ENCODE measurements around the gene LRFN5. TPM values are rescaled to one million over a fixed set of nuclear protein-coding genes. Genes with fewer than 3 reads are reported as not detected.
"Not testable (repeated sequence)": the region's sequence is repeated elsewhere in the genome, so short reads cannot be mapped to it uniquely, and the experiment has no call there.

Gene LRFN5
- total RNA-seq, 1 experiment from 2014 or later, result not detected

- in situ Hi-C loops (cut with HindIII; ENCODE audit: low pct_unique_long_range_greater_than_20kb, low sequenced_read_pairs), result no loop called here
- DNase-seq (ENCODE audit: low read depth), result peak; percentile 3
Measured at GRCh38 chr14:41749429-41749828, 142.8 kb downstream of the LRFN5 start.

GRCh38 chr14:41750575-41750974, 143.9 kb downstream of the LRFN5 start:
- DNase-seq (ENCODE audit: low read depth); in situ Hi-C loops (cut with HindIII; ENCODE audit: low pct_unique_long_range_greater_than_20kb, low sequenced_read_pairs): not testable (repeated sequence)

DNA sequence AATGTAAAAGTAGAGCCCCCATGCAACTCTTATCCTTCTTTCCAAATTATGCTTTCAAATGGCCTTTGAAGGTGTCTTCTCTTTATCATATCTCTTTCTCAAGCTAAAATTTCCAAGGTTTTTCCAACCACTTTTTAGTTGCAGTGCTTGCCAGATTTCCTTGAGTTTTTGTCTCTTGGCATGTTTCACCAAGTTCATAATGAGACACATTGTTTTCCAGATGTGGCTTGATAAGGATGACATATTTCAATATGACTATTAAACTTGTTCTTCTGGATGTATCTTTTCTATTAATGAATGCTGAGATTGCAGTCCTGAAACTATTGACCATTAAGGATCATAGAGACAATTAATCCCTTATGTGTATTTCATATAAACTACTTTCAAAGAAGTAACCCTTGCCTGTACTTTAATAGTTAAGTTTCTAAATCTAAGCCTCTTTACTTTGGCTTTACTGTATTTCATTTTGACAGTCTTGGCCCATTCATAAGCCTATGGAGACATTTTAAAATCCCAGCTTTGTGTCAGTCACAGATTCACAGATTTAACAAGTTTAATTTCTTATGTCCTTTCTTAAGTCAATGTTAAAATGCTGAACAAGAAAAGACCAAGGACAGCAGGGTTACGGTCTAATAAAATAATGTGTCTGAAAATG, 151.5 kb downstream of the LRFN5 start:
- in situ Hi-C loops (cut with HindIII; ENCODE audit: low pct_unique_long_range_greater_than_20kb, low sequenced_read_pairs), result no loop called here
- no peak for DNase-seq (ENCODE audit: low read depth)

DNA sequence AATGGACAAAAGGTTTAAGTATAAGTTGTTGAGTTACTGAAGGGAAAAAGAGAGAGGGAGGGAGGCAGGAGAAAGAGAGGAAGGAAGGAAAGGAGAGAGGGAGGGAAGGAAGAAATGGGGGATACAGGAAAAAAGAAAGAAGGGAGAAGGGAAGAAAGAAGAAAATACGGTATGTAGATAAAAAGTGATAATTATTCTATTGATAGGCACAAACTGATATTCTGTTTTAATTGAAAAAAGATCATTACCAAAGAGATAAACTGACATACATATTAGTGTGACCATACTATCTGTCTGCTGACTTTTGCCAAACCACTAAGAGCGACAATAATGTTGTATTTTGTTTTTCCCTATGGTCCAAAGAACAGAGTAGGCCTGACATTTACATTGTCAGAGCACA, 154.5 kb downstream of the LRFN5 start:
- in situ Hi-C loops (cut with HindIII; ENCODE audit: low pct_unique_long_range_greater_than_20kb, low sequenced_read_pairs), result no loop called here
- no peak for DNase-seq (ENCODE audit: low read depth)

GRCh38 chr14:41766772-41767171, 160.1 kb downstream of the LRFN5 start:
- in situ Hi-C loops (cut with HindIII; ENCODE audit: low pct_unique_long_range_greater_than_20kb, low sequenced_read_pairs), result no loop called here
- no peak for DNase-seq (ENCODE audit: low read depth)

DNA sequence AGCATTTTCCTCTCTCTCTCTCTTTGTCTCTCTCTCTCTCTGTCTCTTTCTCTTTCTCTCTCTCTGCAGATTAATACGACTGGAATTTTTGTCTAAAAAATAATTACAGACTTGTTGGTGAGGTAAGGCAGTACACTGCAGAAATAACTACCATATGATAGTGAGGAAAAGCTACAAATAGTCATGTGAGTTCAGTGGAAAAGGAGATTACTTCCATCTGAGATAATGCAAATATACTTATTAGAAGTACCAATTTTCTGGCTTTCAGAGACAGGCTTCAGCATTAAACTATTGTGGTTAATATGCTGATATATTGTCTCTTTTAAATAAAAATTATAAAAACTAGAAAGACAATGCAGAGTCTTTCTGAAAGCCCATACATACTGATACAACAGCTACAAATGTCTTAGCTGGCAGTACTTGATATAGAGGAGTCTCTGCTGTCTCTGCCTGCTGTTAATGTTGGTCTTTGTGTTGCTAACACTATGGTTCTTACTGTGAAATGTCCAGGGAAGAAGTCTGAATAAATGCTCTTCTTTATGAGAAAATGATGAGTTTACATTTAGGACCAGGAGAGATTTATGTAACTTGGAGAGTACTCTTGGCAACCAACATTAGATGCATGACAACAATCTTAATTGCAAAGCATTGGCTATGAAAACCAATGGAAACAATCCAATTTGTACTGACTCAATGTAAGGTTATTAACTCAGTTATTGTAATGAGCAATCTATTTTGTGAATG, 167.0 kb downstream of the LRFN5 start:
- DNase-seq (ENCODE audit: low read depth), result no peak
- in situ Hi-C loops (cut with HindIII; ENCODE audit: low pct_unique_long_range_greater_than_20kb, low sequenced_read_pairs), result no loop called here

GRCh38 chr14:41782511-41782910, 175.8 kb downstream of the LRFN5 start:
- no peak for DNase-seq (ENCODE audit: low read depth)
- in situ Hi-C loops (cut with HindIII; ENCODE audit: low pct_unique_long_range_greater_than_20kb, low sequenced_read_pairs), result no loop called here

DNA sequence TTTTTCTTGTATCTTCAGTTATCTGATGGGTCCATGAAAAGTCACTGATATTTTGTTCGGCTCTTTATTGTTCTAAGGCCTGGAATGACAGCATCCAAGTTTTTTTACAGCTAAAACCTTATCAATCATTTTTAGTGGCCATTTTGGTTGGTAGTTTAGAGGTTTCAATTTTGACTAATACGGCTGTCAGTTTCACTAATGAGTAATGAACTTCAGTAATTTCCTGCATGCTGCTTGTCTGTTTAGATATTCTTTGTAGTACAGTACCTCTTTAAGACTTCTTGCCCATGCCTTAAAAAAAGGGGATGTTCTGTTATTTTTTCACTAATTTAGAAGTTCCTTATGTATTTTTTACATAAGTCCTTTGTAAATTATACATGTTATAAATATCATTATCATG, 176.7 kb downstream of the LRFN5 start:
- in situ Hi-C loops (cut with HindIII; ENCODE audit: low pct_unique_long_range_greater_than_20kb, low sequenced_read_pairs), result no loop called here
- no peak for DNase-seq (ENCODE audit: low read depth)

DNA sequence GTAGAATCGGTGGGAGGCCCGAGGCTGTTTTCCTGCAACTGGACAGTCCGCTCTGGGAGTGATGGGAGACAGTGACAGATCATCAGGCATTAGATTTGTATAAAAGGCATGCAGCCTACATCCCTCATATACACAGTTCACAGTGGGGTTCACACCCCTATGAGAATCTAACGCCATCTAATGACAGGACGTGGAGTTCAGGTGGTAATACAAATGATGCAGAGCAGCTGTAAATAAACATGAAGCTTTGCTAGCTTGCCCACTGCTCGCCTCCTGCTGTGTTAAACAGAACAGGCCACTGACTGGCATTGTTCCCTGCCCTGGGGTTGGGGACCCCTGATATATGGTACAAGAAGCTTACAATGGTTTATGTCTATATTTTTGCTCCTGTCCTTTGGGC, 179.0 kb downstream of the LRFN5 start:
- no peak for DNase-seq (ENCODE audit: low read depth)
- in situ Hi-C loops (cut with HindIII; ENCODE audit: low pct_unique_long_range_greater_than_20kb, low sequenced_read_pairs), result no loop called here

GRCh38 chr14:41799817-41800216, 193.1 kb downstream of the LRFN5 start:
- in situ Hi-C loops (cut with HindIII; ENCODE audit: low pct_unique_long_range_greater_than_20kb, low sequenced_read_pairs), result no loop called here
- DNase-seq (ENCODE audit: low read depth), result no peak

DNA sequence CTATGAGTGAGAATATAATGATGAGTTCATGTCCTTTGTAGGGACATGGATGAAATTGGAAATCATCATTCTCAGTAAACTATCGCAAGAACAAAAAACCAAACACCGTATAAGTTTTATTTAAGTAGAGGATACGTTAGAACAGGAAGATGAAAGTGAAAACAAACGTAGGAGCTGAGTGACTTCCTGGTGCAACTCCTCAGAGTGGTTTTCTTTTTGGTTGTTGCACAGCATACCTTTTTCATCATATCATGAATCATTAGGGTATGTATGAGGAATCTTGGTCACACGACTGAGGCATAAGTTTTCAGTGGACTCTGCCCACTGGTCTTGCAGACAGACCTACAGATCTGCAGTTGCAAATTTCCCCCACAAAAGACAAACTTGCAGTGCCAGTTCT, 199.0 kb downstream of the LRFN5 start:
- in situ Hi-C loops (cut with HindIII; ENCODE audit: low pct_unique_long_range_greater_than_20kb, low sequenced_read_pairs), result no loop called here
- no peak for DNase-seq (ENCODE audit: low read depth)

DNA sequence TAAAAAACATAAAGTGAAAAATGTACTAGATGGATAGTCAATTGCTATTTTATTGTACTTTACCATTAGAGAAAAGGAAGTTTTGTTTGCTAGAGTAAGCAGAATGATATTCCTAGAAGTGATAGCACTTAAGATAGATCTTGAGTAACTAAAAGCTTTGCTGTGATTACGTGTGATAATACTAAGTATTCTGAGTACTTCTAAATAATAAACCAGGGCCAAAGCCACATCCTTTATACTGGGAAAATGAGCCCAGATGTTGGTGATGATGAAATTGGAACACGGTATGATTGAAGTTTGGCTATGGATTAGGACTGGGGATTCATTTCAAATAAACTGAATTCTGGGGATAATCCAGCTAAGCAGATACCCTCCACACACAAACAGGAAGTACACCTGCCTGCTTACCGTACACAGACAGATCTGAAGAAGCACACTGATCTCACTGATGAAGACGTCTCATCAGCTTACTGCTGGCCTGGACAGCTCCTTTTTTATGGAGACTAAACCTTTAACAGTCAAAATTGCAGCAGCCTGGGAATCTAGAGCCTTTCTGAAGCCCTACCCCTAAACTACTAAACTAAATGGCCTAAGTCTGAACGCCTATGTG, 199.8 kb downstream of the LRFN5 start:
- in situ Hi-C loops (cut with HindIII; ENCODE audit: low pct_unique_long_range_greater_than_20kb, low sequenced_read_pairs), result no loop called here

GRCh38 chr14:41810362-41810761, 203.7 kb downstream of the LRFN5 start:
- DNase-seq (ENCODE audit: low read depth), result no peak
- in situ Hi-C loops (cut with HindIII; ENCODE audit: low pct_unique_long_range_greater_than_20kb, low sequenced_read_pairs), result no loop called here

More for the DNA sequence above, 199.8 kb downstream of the LRFN5 start:
- no peak for DNase-seq (ENCODE audit: low read depth)

DNA sequence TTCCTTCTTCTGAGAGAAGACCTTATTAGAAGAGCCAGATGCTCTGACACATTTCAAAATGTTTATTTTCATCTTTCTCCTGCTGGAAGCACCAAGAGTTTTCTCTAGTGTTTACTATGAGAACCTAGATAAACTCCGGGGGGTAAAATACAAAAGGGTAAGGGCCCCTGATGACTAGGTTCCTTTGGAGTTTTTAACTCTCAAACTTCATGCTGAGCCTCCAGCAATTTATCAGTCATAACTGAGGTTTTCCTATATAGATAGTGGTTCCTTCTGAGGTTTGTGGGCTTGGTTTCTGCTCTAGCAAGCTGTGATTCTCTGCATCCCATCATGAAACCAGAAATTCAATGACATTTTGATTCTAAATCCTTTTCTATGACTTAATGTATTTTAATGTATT, 210.9 kb downstream of the LRFN5 start:
- no peak for DNase-seq (ENCODE audit: low read depth)
- in situ Hi-C loops (cut with HindIII; ENCODE audit: low pct_unique_long_range_greater_than_20kb, low sequenced_read_pairs), result no loop called here

- in situ Hi-C loops (cut with HindIII; ENCODE audit: low pct_unique_long_range_greater_than_20kb, low sequenced_read_pairs), result no loop called here
- DNase-seq (ENCODE audit: low read depth), result no peak
Measured at GRCh38 chr14:41824441-41824840, 217.8 kb downstream of the LRFN5 start.

DNA sequence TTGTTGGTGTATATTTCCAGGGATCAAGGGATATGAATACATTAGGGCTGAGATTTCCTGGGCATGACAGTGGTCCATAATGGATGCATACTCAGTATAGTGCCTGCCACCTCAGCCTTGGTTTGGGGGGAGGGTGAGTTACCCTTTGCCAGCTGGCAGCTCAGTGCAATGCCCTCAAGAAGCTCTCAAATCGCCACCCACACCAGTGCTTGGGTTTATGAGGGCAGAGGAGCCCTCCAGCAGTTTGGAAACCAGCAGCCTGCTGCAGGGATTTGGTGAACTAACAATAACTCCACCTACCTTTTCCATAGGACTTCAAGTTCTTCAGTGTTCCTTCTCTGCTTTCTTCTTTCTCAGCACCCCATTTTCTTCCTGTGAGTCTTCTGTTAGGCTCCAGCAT, 218.9 kb downstream of the LRFN5 start:
- in situ Hi-C loops (cut with HindIII; ENCODE audit: low pct_unique_long_range_greater_than_20kb, low sequenced_read_pairs), result no loop called here
- DNase-seq (ENCODE audit: low read depth), result no peak

- in situ Hi-C loops (cut with HindIII; ENCODE audit: low pct_unique_long_range_greater_than_20kb, low sequenced_read_pairs), result no loop called here
Measured at GRCh38 chr14:41830714-41831406, 224.2 kb downstream of the LRFN5 start.

GRCh38 chr14:41839661-41840060, 233.0 kb downstream of the LRFN5 start:
- no peak for DNase-seq (ENCODE audit: low read depth)
- in situ Hi-C loops (cut with HindIII; ENCODE audit: low pct_unique_long_range_greater_than_20kb, low sequenced_read_pairs), result no loop called here

More at GRCh38 chr14:41830714-41831406, 224.2 kb downstream of the LRFN5 start:
- DNase-seq (ENCODE audit: low read depth), result no peak

DNA sequence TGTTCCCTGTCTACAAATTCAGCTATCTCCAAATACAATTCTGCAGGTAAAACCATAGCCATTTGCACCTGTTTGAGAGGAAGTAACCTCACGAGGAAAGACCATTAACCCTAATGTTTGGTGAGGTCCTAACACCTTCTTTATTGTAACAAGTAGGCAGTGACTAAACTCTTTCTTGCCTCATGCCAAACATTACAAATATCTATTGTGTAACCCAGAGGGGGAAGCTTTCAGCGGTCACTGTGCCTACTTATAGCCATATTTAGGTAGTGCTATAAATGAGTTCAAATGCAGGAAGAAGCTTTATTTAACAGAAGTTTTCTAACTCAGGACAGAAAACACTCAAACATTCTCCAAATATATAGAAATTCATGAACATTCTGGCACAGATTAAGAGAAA, 252.7 kb downstream of the LRFN5 start:
- in situ Hi-C loops (cut with HindIII; ENCODE audit: low pct_unique_long_range_greater_than_20kb, low sequenced_read_pairs), result no loop called here
- no peak for DNase-seq (ENCODE audit: low read depth)

Measured in Caki2 (cell line).